HepG2 (cell line): ENCODE measurements around the gene OGFOD3.

ENCODE experiments used
- CBFB ChIP-seq: sonication (generic); formaldehyde crosslinking; IDR thresholded peaks from 2 replicates; pipeline ENCODE4 v1.4.0; 2020; ENCODE audit warnings: missing genetic modification reagents
- CTCF ChIP-seq: sonication (generic); formaldehyde crosslinking; IDR thresholded peaks from 2 replicates; pipeline ENCODE4 v1.5.0; 2020; ENCODE audit warnings: mild to moderate bottlenecking, missing genetic modification reagents, moderate library complexity
- EZH2 ChIP-seq: conservative IDR thresholded peaks from 2 replicates; pipeline ENCODE4 v1.6.1; 2012; ENCODE audit warnings: mild to moderate bottlenecking, low read depth, low read length, moderate library complexity
- KAT2B ChIP-seq: fragments of 150-350 bp; IDR thresholded peaks from 2 replicates; pipeline ENCODE4 v1.6.1; 2014; ENCODE audit warnings: low read depth, low read length, borderline replicate concordance
- POLR2A ChIP-seq, 2 experiments: IDR thresholded peaks; 2 replicates each; pipeline ENCODE4 v1.6.1; 2011; ENCODE audit warnings: low read depth in 2 of 2, low read length in 2 of 2, mild to moderate bottlenecking in 1 of 2, moderate library complexity in 1 of 2; ENCODE audit not compliant: insufficient read depth in 1 of 2
- SAFB2 ChIP-seq: sonication (generic); formaldehyde crosslinking; IDR thresholded peaks from 2 replicates; pipeline ENCODE4 v1.5.1; 2020; ENCODE audit warnings: missing genetic modification reagents, low read depth, mild to moderate bottlenecking, borderline replicate concordance
- SRF ChIP-seq: IDR thresholded peaks from 2 replicates; pipeline ENCODE4 v1.6.1; 2011; ENCODE audit warnings: mild to moderate bottlenecking, low read depth, low read length, moderate library complexity
- TFDP2 ChIP-seq: sonication (generic); formaldehyde crosslinking; IDR thresholded peaks from 2 replicates; pipeline ENCODE4 v1.4.0; 2020; ENCODE audit warnings: missing genetic modification reagents
- ZBTB43 ChIP-seq: sonication (generic); formaldehyde crosslinking; conservative IDR thresholded peaks from 2 replicates; pipeline ENCODE4 v1.4.0; 2020; ENCODE audit warnings: missing genetic modification reagents
- ZFP91 ChIP-seq: sonication (generic); formaldehyde crosslinking; IDR thresholded peaks from 2 replicates; pipeline ENCODE4 v1.9.0; 2022; ENCODE audit warnings: missing genetic modification reagents, mild to moderate bottlenecking, borderline replicate concordance
- ZNF264 ChIP-seq: sonication (generic); formaldehyde crosslinking; IDR thresholded peaks from 2 replicates; pipeline ENCODE4 v1.4.0; 2020; ENCODE audit warnings: missing genetic modification reagents
- ZNF333 ChIP-seq: sonication (generic); formaldehyde crosslinking; IDR thresholded peaks from 2 replicates; pipeline ENCODE4 v1.4.0; 2020; ENCODE audit warnings: mild to moderate bottlenecking, missing genetic modification reagents, borderline replicate concordance
- ZNF724P ChIP-seq: sonication (generic); formaldehyde crosslinking; IDR thresholded peaks from 2 replicates; pipeline ENCODE4 v1.8.0; 2022; ENCODE audit warnings: missing genetic modification reagents, borderline replicate concordance

GRCh38 chr17:82390860-82391435, 27.4 kb downstream of the OGFOD3 start:
- no peak for TF ChIP-seq SRF
- no peak for TF ChIP-seq ZNF333
- no peak for TF ChIP-seq SAFB2 (CRISPR knock-in tag)
- TF ChIP-seq KAT2B, result no peak
- no peak for TF ChIP-seq ZNF724P
- TF ChIP-seq CTCF (CRISPR knock-in tag), result no peak
- TF ChIP-seq CBFB (CRISPR knock-in tag), result no peak
- TF ChIP-seq ZBTB43 (CRISPR knock-in tag), result no peak
- TF ChIP-seq ZNF264 (CRISPR knock-in tag), result no peak
- no peak for TF ChIP-seq TFDP2
- TF ChIP-seq EZH2, result no peak
- no peak for TF ChIP-seq ZFP91 (CRISPR knock-in tag)
- TF ChIP-seq POLR2A (IDR thresholded peaks at IDR 0.05; ENCODE audit: insufficient read depth in 1 of 2, low read depth in 2 of 2, low read length in 2 of 2), result no peak
